ENCODE measurements around the gene TNS1.

Gene TNS1

GRCh38 chr2:217755027-217755745 is 247.6 kb downstream of the TNS1 start:
- Histone ChIP-seq H3K4me1 (no peaks in the 10 kb centered on the region), H3K36me3 (no peaks in the 10 kb centered on the region), H3K27me3 (no peaks in the 10 kb centered on the region), H3K4me3 (ENCODE audit: low read depth, low read length) (no peak overlapping the region), H3K9me3 (no peaks in the 10 kb centered on the region)
- TF ChIP-seq, protein P1, sequence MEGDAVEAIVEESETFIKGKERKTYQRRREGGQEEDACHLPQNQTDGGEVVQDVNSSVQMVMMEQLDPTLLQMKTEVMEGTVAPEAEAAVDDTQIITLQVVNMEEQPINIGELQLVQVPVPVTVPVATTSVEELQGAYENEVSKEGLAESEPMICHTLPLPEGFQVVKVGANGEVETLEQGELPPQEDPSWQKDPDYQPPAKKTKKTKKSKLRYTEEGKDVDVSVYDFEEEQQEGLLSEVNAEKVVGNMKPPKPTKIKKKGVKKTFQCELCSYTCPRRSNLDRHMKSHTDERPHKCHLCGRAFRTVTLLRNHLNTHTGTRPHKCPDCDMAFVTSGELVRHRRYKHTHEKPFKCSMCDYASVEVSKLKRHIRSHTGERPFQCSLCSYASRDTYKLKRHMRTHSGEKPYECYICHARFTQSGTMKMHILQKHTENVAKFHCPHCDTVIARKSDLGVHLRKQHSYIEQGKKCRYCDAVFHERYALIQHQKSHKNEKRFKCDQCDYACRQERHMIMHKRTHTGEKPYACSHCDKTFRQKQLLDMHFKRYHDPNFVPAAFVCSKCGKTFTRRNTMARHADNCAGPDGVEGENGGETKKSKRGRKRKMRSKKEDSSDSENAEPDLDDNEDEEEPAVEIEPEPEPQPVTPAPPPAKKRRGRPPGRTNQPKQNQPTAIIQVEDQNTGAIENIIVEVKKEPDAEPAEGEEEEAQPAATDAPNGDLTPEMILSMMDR (IDR thresholded peaks at IDR 0.05; ENCODE audit: low read depth, low read length), result no peak
- no peak for DNase-seq

DNA sequence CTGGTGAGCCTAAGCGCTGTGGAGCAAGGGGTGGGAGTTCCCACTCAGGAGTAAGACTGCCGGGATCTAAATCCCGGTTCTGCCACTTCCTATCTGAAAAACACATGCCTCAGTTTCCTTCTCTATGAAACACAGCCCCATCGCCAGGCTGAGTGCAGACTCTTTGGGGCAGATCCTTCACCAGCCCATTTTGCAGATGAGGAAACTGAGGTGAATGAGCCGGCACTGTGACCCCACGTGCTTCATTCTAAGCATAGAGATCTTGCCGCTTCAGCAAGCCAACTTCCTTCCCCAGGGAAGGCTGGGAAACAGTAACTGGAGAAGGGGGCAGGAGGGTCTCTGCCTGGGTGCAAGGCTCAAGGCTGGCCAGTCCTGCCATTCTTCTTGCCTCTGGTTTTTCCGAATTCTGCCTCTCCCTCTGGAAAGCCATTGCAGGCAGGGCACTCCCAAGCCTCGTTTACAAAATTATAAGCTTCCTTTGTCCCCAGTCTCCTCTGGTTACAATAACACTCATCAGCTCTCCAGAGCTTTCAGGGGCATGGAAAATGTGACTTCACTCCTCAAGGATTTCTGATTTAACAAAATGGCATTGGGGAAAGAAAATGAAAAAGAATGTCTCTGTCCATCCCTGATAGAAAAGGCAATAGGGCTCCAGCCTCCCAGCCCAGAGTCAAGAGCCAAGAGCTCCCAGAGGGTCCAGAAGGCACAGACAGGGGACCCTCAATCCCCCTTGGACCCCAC is 249.2 kb downstream of the TNS1 start:
- H3K27me3 ChIP-seq, result no peaks in the 10 kb centered on the region
- no peak for DNase-seq
- TF ChIP-seq, protein P1 (IDR thresholded peaks at IDR 0.05; ENCODE audit: low read depth, low read length), result no peak
- H3K4me1 ChIP-seq, result no peaks in the 10 kb centered on the region
- H3K4me3 ChIP-seq (ENCODE audit: low read depth, low read length), result no peak overlapping the region
- H3K9me3 ChIP-seq, result no peaks in the 10 kb centered on the region
- no peaks in the 10 kb centered on the region for H3K36me3 ChIP-seq

GRCh38 chr2:217752714-217753459 is 249.9 kb downstream of the TNS1 start:
- DNase-seq, result no peak
- Histone ChIP-seq H3K27me3 (no peaks in the 10 kb centered on the region), H3K4me1 (no peaks in the 10 kb centered on the region), H3K36me3 (no peaks in the 10 kb centered on the region), H3K4me3 (ENCODE audit: low read depth, low read length) (no peak overlapping the region), H3K9me3 (no peaks in the 10 kb centered on the region)
- TF ChIP-seq, protein P1 (IDR thresholded peaks at IDR 0.05; ENCODE audit: low read depth, low read length), result no peak

DNA sequence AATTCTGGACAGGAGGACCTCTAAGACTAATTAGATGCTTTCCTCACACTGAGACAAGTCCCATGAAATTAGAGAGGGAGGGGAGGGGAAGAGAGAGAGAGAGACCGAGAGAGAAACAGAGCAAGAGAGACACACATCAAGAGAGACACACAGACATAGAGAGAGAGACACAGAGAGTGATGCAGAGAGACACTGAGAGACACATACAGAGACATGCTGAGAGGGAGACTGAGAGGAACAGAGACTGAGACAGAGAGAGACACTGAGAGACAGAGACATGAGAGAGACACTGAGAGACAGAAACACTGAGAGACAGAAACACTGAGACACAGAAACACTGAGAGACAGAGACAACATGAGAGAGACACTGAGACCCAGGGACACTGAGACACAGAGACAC is 250.8 kb downstream of the TNS1 start:
- Histone ChIP-seq H3K36me3 (no peaks in the 10 kb centered on the region), H3K4me3 (ENCODE audit: low read depth, low read length) (no peak overlapping the region), H3K9me3 (no peaks in the 10 kb centered on the region), H3K4me1 (no peaks in the 10 kb centered on the region), H3K27me3 (no peaks in the 10 kb centered on the region)
- TF ChIP-seq, protein P1 (IDR thresholded peaks at IDR 0.05; ENCODE audit: low read depth, low read length), result no peak
- no peak for DNase-seq

- TF ChIP-seq, protein P1 (IDR thresholded peaks at IDR 0.05; ENCODE audit: low read depth, low read length), result no peak
- no peaks in the 10 kb centered on the region for H3K36me3 ChIP-seq
- H3K9me3 ChIP-seq, result no peaks in the 10 kb centered on the region
- H3K4me1 ChIP-seq, result no peaks in the 10 kb centered on the region
- no peak overlapping the region for H3K4me3 ChIP-seq (ENCODE audit: low read depth, low read length)
- no peaks in the 10 kb centered on the region for H3K27me3 ChIP-seq
- DNase-seq, result no peak
These were observed 251.6 kb downstream of the TNS1 start for GRCh38 chr2:217751192-217751591.

Measured in BE2C (cell line).